ENCODE measurements around the gene HNRNPAB.

DNA sequence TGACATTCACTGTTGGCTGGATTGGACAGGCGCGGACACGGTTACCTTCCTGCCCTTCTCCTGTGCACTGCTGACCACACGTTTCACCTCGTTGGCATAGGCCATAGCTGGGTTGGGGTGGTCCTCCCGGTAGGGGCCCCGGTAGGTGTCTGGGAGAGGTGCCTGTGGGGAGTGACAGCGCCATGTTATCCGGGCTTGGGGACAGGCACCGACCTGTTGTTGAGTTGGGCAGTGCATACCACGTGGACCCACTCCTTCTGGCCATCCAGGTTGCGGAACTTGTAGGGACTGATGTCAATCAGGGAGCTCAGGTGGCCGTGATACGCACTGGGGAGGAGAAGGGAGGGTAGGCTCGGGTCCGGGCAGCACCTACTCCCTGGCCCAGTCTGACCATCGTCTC is 20.1 kb downstream of the HNRNPAB start:
- TF ChIP-seq EP300 (IDR thresholded peaks at IDR 0.05) (no peak), CTCF (IDR thresholded peaks at IDR 0.05) (no peak)
